IMR-90 (cell line): Measurements from ENCODE around the gene CA7.

Experiments
- RCOR1 ChIP-seq: IDR thresholded peaks from 2 replicates; pipeline ENCODE4 v1.6.1; 2012; ENCODE audit warnings: mild to moderate bottlenecking, low read length, improper control_type of control experiment; ENCODE audit not compliant: insufficient replicate concordance
- SMC3 ChIP-seq: fragments of 150-350 bp; IDR thresholded peaks from 2 replicates; pipeline ENCODE4 v1.6.1; 2016; ENCODE audit warnings: low read depth, mild to moderate bottlenecking, antibody characterized with exemption, low read length, moderate library complexity
- TF ChIP-seq, protein P1 (sequence below): conservative IDR thresholded peaks from 2 replicates; pipeline ENCODE4 v1.5.1; 2012; ENCODE audit warnings: mild to moderate bottlenecking, low read depth, low read length, improper control_type of control experiment

DNA sequence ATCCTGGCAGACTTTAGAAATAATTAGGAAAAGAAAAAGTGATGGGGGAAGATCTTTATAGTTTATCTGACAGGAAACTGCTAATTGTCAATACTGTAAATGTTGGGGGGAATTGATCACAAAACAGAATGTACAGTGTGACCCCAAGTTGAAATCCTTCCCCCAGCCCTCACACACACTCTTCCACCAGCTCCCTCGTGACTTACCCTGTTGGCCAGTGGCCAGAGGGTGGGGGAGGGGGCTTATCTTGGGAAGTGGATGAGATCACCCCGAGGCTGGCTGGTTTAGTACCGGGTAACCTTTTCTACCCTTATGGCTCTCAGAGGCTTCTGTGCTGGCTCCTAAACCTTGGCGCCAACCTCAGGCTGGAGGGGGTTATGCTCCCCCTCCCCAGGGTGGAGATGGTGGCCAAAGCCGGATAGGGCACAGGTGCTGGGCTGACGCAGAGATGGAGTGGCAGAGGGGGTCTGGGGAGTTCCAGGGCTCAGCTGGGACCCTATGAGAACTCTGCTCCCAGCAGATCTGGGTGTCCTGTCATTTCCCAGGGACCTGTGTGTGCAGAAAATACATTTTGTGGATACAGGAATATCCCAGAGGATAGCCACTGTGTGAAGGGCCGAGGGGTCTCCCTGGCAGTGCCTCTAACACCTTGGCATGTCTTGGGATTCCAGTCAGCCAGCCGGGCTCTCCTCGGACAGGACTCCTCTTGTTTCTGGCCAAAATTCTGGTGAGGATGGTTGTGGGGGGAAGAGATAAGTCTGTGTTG, 55.9 kb downstream of the CA7 start:
- TF ChIP-seq SMC3: no peak
- TF ChIP-seq, protein P1, sequence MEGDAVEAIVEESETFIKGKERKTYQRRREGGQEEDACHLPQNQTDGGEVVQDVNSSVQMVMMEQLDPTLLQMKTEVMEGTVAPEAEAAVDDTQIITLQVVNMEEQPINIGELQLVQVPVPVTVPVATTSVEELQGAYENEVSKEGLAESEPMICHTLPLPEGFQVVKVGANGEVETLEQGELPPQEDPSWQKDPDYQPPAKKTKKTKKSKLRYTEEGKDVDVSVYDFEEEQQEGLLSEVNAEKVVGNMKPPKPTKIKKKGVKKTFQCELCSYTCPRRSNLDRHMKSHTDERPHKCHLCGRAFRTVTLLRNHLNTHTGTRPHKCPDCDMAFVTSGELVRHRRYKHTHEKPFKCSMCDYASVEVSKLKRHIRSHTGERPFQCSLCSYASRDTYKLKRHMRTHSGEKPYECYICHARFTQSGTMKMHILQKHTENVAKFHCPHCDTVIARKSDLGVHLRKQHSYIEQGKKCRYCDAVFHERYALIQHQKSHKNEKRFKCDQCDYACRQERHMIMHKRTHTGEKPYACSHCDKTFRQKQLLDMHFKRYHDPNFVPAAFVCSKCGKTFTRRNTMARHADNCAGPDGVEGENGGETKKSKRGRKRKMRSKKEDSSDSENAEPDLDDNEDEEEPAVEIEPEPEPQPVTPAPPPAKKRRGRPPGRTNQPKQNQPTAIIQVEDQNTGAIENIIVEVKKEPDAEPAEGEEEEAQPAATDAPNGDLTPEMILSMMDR: no peak
- TF ChIP-seq RCOR1: no peak
